Natural killer cell (primary cell): ENCODE data around the gene INTS1. TPM values are rescaled to one million over a fixed set of nuclear protein-coding genes. Genes with fewer than 3 reads are reported as not detected.

Experiments
- ATAC-seq, 3 donors: fragments of 150-1000 bp in 2 of 3; fragments of 200-7000 bp in 1 of 3; cut with Tn5 transposase; 1 replicate in 1 of 3; 2 replicates in 2 of 3; pipeline ENCODE4 v1.10.0; 2021; ENCODE audit warnings: mild to moderate bottlenecking in 2 of 3, moderate library complexity in 2 of 3
- DNase-seq, 2 donors: peaks; one replicate each; pipeline versions ENCODE4 v3.0.0 to v3.0.0-alpha.2; 2013 to 2021; ENCODE audit warnings: mixed read lengths in 1 of 2
- H3K27ac ChIP-seq: one replicate; pipeline ENCODE4 v1.5.1; 2013; ENCODE audit warnings: mild to moderate bottlenecking, low read length
- H3K27me3 ChIP-seq: one replicate; pipeline ENCODE4 v1.6.1; 2013; ENCODE audit warnings: low read length; ENCODE audit not compliant: control insufficient read depth, insufficient read depth
- H3K36me3 ChIP-seq: one replicate; pipeline ENCODE4 v1.6.1; 2013; ENCODE audit warnings: low read length; ENCODE audit not compliant: control insufficient read depth, insufficient read depth
- H3K4me1 ChIP-seq: one replicate; pipeline ENCODE4 v1.6.1; 2013; ENCODE audit warnings: low read length; ENCODE audit not compliant: control insufficient read depth, insufficient read depth
- H3K4me3 ChIP-seq: one replicate; pipeline ENCODE4 v1.5.1; 2013; ENCODE audit warnings: low read length
- H3K9me3 ChIP-seq: one replicate; pipeline ENCODE4 v1.6.1; 2013; ENCODE audit warnings: low read length; ENCODE audit not compliant: control insufficient read depth, insufficient read depth
- H3K27ac Mint-ChIP-seq, 2 donors: one replicate each; pipeline ENCODE4 v1.8.0; 2022; ENCODE audit warnings: mild to moderate bottlenecking in 2 of 2, mixed read lengths in 2 of 2, moderate library complexity in 1 of 2
- H3K27me3 Mint-ChIP-seq, 2 donors: one replicate each; pipeline ENCODE4 v1.8.0; 2022; ENCODE audit warnings: low read depth in 2 of 2, mixed read lengths in 2 of 2
- H3K36me3 Mint-ChIP-seq: one replicate; pipeline ENCODE4 v1.8.0; 2022; ENCODE audit warnings: mixed read lengths
- H3K4me1 Mint-ChIP-seq, 2 donors: one replicate each; pipeline ENCODE4 v1.8.0; 2022; ENCODE audit warnings: mixed read lengths in 2 of 2
- H3K4me3 Mint-ChIP-seq: one replicate; pipeline ENCODE4 v1.8.0; 2022; ENCODE audit warnings: mild to moderate bottlenecking, moderate library complexity, mixed read lengths
- H3K9me3 Mint-ChIP-seq, 2 donors: one replicate each; pipeline ENCODE4 v1.8.0; 2022; ENCODE audit warnings: mixed read lengths in 2 of 2
- CTCF ChIP-seq: fragments of 200-600 bp; IDR thresholded peaks from one replicate; pipeline ENCODE4 v1.8.0; 2022; ENCODE audit warnings: antibody characterized with exemption
- WGBS: methylation state at CpG from one replicate; pipeline ENCODE4 v1.1.7; 2013; ENCODE audit warnings: missing lambda C conversion rate; ENCODE audit not compliant: insufficient coverage; 5-methylcytosine and 5-hydroxymethylcytosine counted together
- intact Hi-C: fragments of 100-400 bp; cut with micrococcal nuclease; formaldehyde crosslinking; loops from one replicate; pipeline ENCODE4 v1.14.2; 2022
- total RNA-seq, 4 donors: library from RNA; stranded (reverse); fragments of 120-200 nt in 1 of 4; gene quantifications; one replicate each; pipeline versions ENCODE4 v1.2.3 to v1.2.4, GENCODE V29; 2013 to 2022

The INTS1 gene
- total RNA-seq, 3 donors from 2014 or later (not counting 1 experiment from before 2014, with no cell fraction given), result 92.7 to 115 (median 111) TPM

- H3K27ac Mint-ChIP-seq, result no peak overlapping the region
- Histone ChIP-seq H3K4me3 (no peak overlapping the region), H3K9me3 (no peaks in the 10 kb centered on the region), H3K27me3 (no peaks in the 10 kb centered on the region), H3K36me3 (peaks cover 64% of the 10 kb centered on the region), H3K4me1 (no peaks in the 10 kb centered on the region), H3K27ac (no peak overlapping the region)
- no peak overlapping the region for H3K4me3 Mint-ChIP-seq
- ATAC-seq, result no peak
- H3K36me3 Mint-ChIP-seq, result no peaks in the 10 kb centered on the region
- DNase-seq, result no peak
- intact Hi-C loops, result no loop called here
- H3K9me3 Mint-ChIP-seq, result no peaks in the 10 kb centered on the region
- TF ChIP-seq CTCF, result no peak
- H3K4me1 Mint-ChIP-seq, result no peaks in the 10 kb centered on the region
- H3K27me3 Mint-ChIP-seq, result no peaks in the 10 kb centered on the region
- 98% methylated on average over 18 of the region's 18 CpGs for WGBS
These were observed 14.9 kb downstream of the INTS1 start for GRCh38 chr7:1489336-1489735.

GRCh38 chr7:1488016-1488415 is 16.2 kb downstream of the INTS1 start:
- Histone ChIP-seq H3K36me3 (peaks cover 76% of the 10 kb centered on the region), H3K27ac (no peak overlapping the region), H3K4me3 (no peak overlapping the region), H3K27me3 (no peaks in the 10 kb centered on the region), H3K4me1 (no peaks in the 10 kb centered on the region), H3K9me3 (no peaks in the 10 kb centered on the region)
- Mint-ChIP-seq H3K4me1 (no peaks in the 10 kb centered on the region), H3K27me3 (no peaks in the 10 kb centered on the region), H3K4me3 (no peak overlapping the region), H3K9me3 (no peaks in the 10 kb centered on the region), H3K27ac (no peak overlapping the region), H3K36me3 (no peaks in the 10 kb centered on the region)
- intact Hi-C loops, result no loop called here
- TF ChIP-seq CTCF, result no peak
- 91% methylated on average over 20 of the region's 20 CpGs for WGBS
- DNase-seq (no peak), ATAC-seq (no peak)

GRCh38 chr7:1487466-1487865 is 16.7 kb downstream of the INTS1 start:
- no peaks in the 10 kb centered on the region for H3K36me3 Mint-ChIP-seq
- ATAC-seq (no peak), DNase-seq (no peak)
- H3K4me1 ChIP-seq, result no peaks in the 10 kb centered on the region
- no peaks in the 10 kb centered on the region for H3K9me3 Mint-ChIP-seq
- H3K27me3 Mint-ChIP-seq, result no peaks in the 10 kb centered on the region
- H3K9me3 ChIP-seq, result no peaks in the 10 kb centered on the region
- TF ChIP-seq CTCF, result no peak
- intact Hi-C loops, result no loop called here
- WGBS, result 94% methylated on average over 25 of the region's 25 CpGs
- no peak overlapping the region for H3K27ac ChIP-seq
- H3K36me3 ChIP-seq, result peaks cover 80% of the 10 kb centered on the region
- no peaks in the 10 kb centered on the region for H3K4me1 Mint-ChIP-seq
- H3K4me3 ChIP-seq, result no peak overlapping the region
- H3K4me3 Mint-ChIP-seq, result no peak overlapping the region
- no peak overlapping the region for H3K27ac Mint-ChIP-seq
- no peaks in the 10 kb centered on the region for H3K27me3 ChIP-seq

GRCh38 chr7:1486571-1486970 is 17.6 kb downstream of the INTS1 start:
- no peak overlapping the region for H3K4me3 Mint-ChIP-seq
- no peaks in the 10 kb centered on the region for H3K36me3 Mint-ChIP-seq
- WGBS, result 96% methylated on average over 23 of the region's 23 CpGs
- DNase-seq (no peak), ATAC-seq (no peak)
- no peaks in the 10 kb centered on the region for H3K27me3 Mint-ChIP-seq
- Histone ChIP-seq H3K27me3 (no peaks in the 10 kb centered on the region), H3K27ac (no peak overlapping the region), H3K36me3 (peaks cover 80% of the 10 kb centered on the region), H3K9me3 (no peaks in the 10 kb centered on the region), H3K4me3 (no peak overlapping the region), H3K4me1 (no peaks in the 10 kb centered on the region)
- no peak overlapping the region for H3K27ac Mint-ChIP-seq
- no peak for TF ChIP-seq CTCF
- H3K4me1 Mint-ChIP-seq, result no peaks in the 10 kb centered on the region
- intact Hi-C loops, result no loop called here
- H3K9me3 Mint-ChIP-seq, result no peaks in the 10 kb centered on the region
